Measurements from ENCODE around the gene PAPPA2.
"Not testable (repeated sequence)": the region's sequence is repeated elsewhere in the genome, so short reads cannot be mapped to it uniquely, and the experiment has no call there.

PAPPA2 gene

DNA sequence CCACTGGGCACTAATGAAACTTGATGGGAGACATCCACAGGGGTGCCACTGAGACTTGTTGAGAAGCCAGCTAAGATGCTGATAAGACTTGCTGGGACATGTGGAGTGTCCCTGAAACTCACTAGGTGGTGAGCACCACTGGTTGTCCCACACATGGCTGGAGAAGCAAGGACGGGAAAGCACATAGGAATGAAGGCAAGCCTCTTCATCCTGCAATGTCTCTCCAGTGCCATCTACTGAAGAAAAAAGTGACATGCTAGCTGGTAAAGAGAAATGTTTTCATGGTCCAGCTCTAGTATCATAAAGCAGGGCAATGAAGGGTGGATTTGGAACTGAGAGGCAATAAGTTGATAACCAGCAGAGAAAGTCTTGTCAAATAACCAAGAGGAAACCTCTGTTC is 283.0 kb downstream of the PAPPA2 start:
- Histone ChIP-seq H3K27ac (ENCODE audit: low read depth in 2 of 2, low read length in 2 of 2) (no peak overlapping the region), H3K27me3 (ENCODE audit: control insufficient read depth in 2 of 2, insufficient read depth in 2 of 2, low read length in 2 of 2) (no peaks in the 10 kb centered on the region), H3K9me3 (ENCODE audit: control insufficient read depth in 2 of 2, low read length in 2 of 2) (peaks cover 0 to 2% of the 10 kb centered on the region in 2 donors), H3K36me3 (ENCODE audit: control insufficient read depth in 2 of 2, insufficient read depth in 2 of 2, low read length in 2 of 2) (no peaks in the 10 kb centered on the region), H3K4me1 (ENCODE audit: control insufficient read depth in 2 of 2, insufficient read depth in 2 of 2, low read length in 2 of 2) (no peaks in the 10 kb centered on the region), H3K9ac (ENCODE audit: low read depth in 1 of 2, low read length in 2 of 2) (no peak overlapping the region), H3K4me3 (ENCODE audit: low read length in 2 of 2) (no peak overlapping the region)

- no peak overlapping the region for H3K9ac ChIP-seq (ENCODE audit: low read depth in 1 of 2, low read length in 2 of 2)
- H3K4me1 ChIP-seq (ENCODE audit: control insufficient read depth in 2 of 2, insufficient read depth in 2 of 2, low read length in 2 of 2): no peaks in the 10 kb centered on the region
- no peak overlapping the region for H3K27ac ChIP-seq (ENCODE audit: low read depth in 2 of 2, low read length in 2 of 2)
- H3K4me3 ChIP-seq (ENCODE audit: low read length in 2 of 2): no peak overlapping the region
- peaks cover 0 to 2% of the 10 kb centered on the region in 2 donors for H3K9me3 ChIP-seq (ENCODE audit: control insufficient read depth in 2 of 2, low read length in 2 of 2)
- no peaks in the 10 kb centered on the region for H3K36me3 ChIP-seq (ENCODE audit: control insufficient read depth in 2 of 2, insufficient read depth in 2 of 2, low read length in 2 of 2)
- H3K27me3 ChIP-seq (ENCODE audit: control insufficient read depth in 2 of 2, insufficient read depth in 2 of 2, low read length in 2 of 2): no peaks in the 10 kb centered on the region
Observed at GRCh38 chr1:176752505-176752904, 289.5 kb downstream of the PAPPA2 start.

DNA sequence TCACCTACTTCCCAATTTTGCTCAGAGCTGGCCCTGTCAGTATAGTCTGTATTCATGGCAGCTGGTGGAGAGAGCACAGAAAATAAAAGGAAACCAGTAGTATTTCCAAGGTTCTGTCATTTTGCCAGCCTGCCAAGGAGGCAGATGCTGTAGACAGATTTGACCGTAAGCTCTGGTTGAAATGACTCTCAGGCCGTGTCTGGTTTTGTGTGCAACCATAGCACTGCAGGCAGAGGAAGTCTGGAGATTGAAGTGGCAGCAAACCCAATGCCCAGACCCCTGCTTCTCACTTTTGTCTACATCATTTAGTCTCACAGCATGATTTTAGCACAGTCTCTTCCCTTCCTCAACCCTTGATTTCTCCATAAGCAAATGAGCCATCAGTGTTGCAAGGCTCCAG is 291.7 kb downstream of the PAPPA2 start:
- no peak overlapping the region for H3K9ac ChIP-seq (ENCODE audit: low read depth in 1 of 2, low read length in 2 of 2)
- H3K4me1 ChIP-seq (ENCODE audit: control insufficient read depth in 2 of 2, insufficient read depth in 2 of 2, low read length in 2 of 2): no peaks in the 10 kb centered on the region
- H3K27ac ChIP-seq (ENCODE audit: low read depth in 2 of 2, low read length in 2 of 2): no peak overlapping the region
- H3K36me3 ChIP-seq (ENCODE audit: control insufficient read depth in 2 of 2, insufficient read depth in 2 of 2, low read length in 2 of 2): no peaks in the 10 kb centered on the region
- no peaks in the 10 kb centered on the region for H3K9me3 ChIP-seq (ENCODE audit: control insufficient read depth in 2 of 2, low read length in 2 of 2)
- no peak overlapping the region for H3K4me3 ChIP-seq (ENCODE audit: low read length in 2 of 2)
- no peaks in the 10 kb centered on the region for H3K27me3 ChIP-seq (ENCODE audit: control insufficient read depth in 2 of 2, insufficient read depth in 2 of 2, low read length in 2 of 2)

DNA sequence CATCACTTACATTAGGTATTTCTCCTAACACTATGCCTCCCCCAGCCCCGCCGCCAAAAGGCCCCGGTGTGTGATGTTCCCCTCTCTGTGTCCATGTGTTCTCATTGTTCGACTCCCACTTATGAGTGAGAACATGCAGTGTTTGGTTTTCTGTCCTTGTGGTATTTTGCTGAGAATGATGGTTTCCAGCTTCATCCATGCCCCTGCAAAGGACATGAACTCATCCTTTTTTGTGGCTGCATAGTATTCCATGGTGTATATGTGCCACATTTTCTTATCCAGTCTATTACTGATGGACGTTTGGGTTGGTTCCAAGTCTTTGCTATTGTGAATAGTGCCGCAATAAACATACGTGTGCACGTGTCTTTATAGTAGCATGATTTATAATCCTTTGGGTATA is 293.8 kb downstream of the PAPPA2 start:
- not testable (repeated sequence) for H3K4me3 ChIP-seq (ENCODE audit: low read length in 2 of 2); H3K9ac ChIP-seq (ENCODE audit: low read depth in 1 of 2, low read length in 2 of 2); H3K4me1 ChIP-seq (ENCODE audit: control insufficient read depth in 2 of 2, insufficient read depth in 2 of 2, low read length in 2 of 2); H3K27ac ChIP-seq (ENCODE audit: low read depth in 2 of 2, low read length in 2 of 2); H3K27me3 ChIP-seq (ENCODE audit: control insufficient read depth in 2 of 2, insufficient read depth in 2 of 2, low read length in 2 of 2); H3K36me3 ChIP-seq (ENCODE audit: control insufficient read depth in 2 of 2, insufficient read depth in 2 of 2, low read length in 2 of 2); H3K9me3 ChIP-seq (ENCODE audit: control insufficient read depth in 2 of 2, low read length in 2 of 2)

DNA sequence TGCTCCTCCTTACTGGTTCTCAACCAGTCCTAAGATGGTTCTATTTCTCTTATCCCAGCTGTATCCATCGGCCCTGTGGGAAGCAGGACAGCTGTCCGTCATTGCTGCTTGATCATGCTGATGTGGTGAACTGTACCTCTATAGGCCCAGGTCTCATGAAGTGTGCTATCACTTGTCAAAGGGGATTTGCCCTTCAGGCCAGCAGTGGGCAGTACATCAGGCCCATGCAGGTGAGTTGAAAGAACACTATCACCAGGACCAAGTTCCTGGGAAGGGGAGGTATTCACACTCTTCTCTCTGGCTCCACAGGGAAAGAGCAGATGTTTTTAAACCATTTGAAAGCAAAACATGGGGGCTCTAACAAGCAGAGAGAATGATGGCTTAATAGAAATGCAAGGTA is 302.6 kb downstream of the PAPPA2 start:
- no peak overlapping the region for H3K27ac ChIP-seq (ENCODE audit: low read depth in 2 of 2, low read length in 2 of 2)
- no peaks in the 10 kb centered on the region for H3K36me3 ChIP-seq (ENCODE audit: control insufficient read depth in 2 of 2, insufficient read depth in 2 of 2, low read length in 2 of 2)
- no peak overlapping the region for H3K4me3 ChIP-seq (ENCODE audit: low read length in 2 of 2)
- H3K9me3 ChIP-seq (ENCODE audit: control insufficient read depth in 2 of 2, low read length in 2 of 2): no peaks in the 10 kb centered on the region
- no peaks in the 10 kb centered on the region for H3K4me1 ChIP-seq (ENCODE audit: control insufficient read depth in 2 of 2, insufficient read depth in 2 of 2, low read length in 2 of 2)
- no peak overlapping the region for H3K9ac ChIP-seq (ENCODE audit: low read depth in 1 of 2, low read length in 2 of 2)
- H3K27me3 ChIP-seq (ENCODE audit: control insufficient read depth in 2 of 2, insufficient read depth in 2 of 2, low read length in 2 of 2): no peaks in the 10 kb centered on the region

- Histone ChIP-seq H3K4me3 (ENCODE audit: low read length in 2 of 2) (no peak overlapping the region), H3K36me3 (ENCODE audit: control insufficient read depth in 2 of 2, insufficient read depth in 2 of 2, low read length in 2 of 2) (no peaks in the 10 kb centered on the region), H3K27ac (ENCODE audit: low read depth in 2 of 2, low read length in 2 of 2) (no peak overlapping the region), H3K4me1 (ENCODE audit: control insufficient read depth in 2 of 2, insufficient read depth in 2 of 2, low read length in 2 of 2) (no peaks in the 10 kb centered on the region), H3K27me3 (ENCODE audit: control insufficient read depth in 2 of 2, insufficient read depth in 2 of 2, low read length in 2 of 2) (no peaks in the 10 kb centered on the region), H3K9me3 (ENCODE audit: control insufficient read depth in 2 of 2, low read length in 2 of 2) (no peaks in the 10 kb centered on the region), H3K9ac (ENCODE audit: low read depth in 1 of 2, low read length in 2 of 2) (no peak overlapping the region)
Observed at GRCh38 chr1:176766779-176767178, 303.8 kb downstream of the PAPPA2 start.

- H3K9me3 ChIP-seq (ENCODE audit: control insufficient read depth in 2 of 2, low read length in 2 of 2): no peaks in the 10 kb centered on the region
- no peaks in the 10 kb centered on the region for H3K36me3 ChIP-seq (ENCODE audit: control insufficient read depth in 2 of 2, insufficient read depth in 2 of 2, low read length in 2 of 2)
- H3K4me1 ChIP-seq (ENCODE audit: control insufficient read depth in 2 of 2, insufficient read depth in 2 of 2, low read length in 2 of 2): no peaks in the 10 kb centered on the region
- H3K4me3 ChIP-seq (ENCODE audit: low read length in 2 of 2): no peak overlapping the region
- no peak overlapping the region for H3K9ac ChIP-seq (ENCODE audit: low read depth in 1 of 2, low read length in 2 of 2)
- H3K27me3 ChIP-seq (ENCODE audit: control insufficient read depth in 2 of 2, insufficient read depth in 2 of 2, low read length in 2 of 2): no peaks in the 10 kb centered on the region
- H3K27ac ChIP-seq (ENCODE audit: low read depth in 2 of 2, low read length in 2 of 2): no peak overlapping the region
Observed at GRCh38 chr1:176767714-176768136, 304.8 kb downstream of the PAPPA2 start.

DNA sequence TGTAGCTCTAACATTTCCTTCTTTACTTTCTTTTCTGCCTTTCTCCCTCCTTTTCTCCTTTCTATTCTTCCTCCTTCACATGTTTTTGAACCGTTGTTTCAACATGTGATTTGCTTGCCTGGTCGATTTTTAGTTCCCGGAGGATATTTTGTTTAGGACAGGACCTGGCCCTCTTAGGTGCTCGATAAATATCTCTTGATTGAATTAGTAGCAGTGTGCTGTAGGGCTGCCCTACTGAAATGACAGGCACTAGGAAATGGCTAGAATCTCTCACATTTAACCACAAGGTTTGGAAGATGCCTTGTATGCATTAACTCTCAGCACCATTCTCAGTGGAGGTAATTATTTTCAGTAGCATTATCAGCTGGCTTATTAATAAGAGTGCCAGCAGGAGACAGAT is 305.6 kb downstream of the PAPPA2 start:
- H3K27me3 ChIP-seq (ENCODE audit: control insufficient read depth in 2 of 2, insufficient read depth in 2 of 2, low read length in 2 of 2): no peaks in the 10 kb centered on the region
- H3K27ac ChIP-seq (ENCODE audit: low read depth in 2 of 2, low read length in 2 of 2): no peak overlapping the region
- no peaks in the 10 kb centered on the region for H3K4me1 ChIP-seq (ENCODE audit: control insufficient read depth in 2 of 2, insufficient read depth in 2 of 2, low read length in 2 of 2)
- H3K9me3 ChIP-seq (ENCODE audit: control insufficient read depth in 2 of 2, low read length in 2 of 2): no peaks in the 10 kb centered on the region
- H3K36me3 ChIP-seq (ENCODE audit: control insufficient read depth in 2 of 2, insufficient read depth in 2 of 2, low read length in 2 of 2): no peaks in the 10 kb centered on the region
- H3K4me3 ChIP-seq (ENCODE audit: low read length in 2 of 2): no peak overlapping the region
- H3K9ac ChIP-seq (ENCODE audit: low read depth in 1 of 2, low read length in 2 of 2): no peak overlapping the region

- H3K9ac ChIP-seq (ENCODE audit: low read depth in 1 of 2, low read length in 2 of 2): no peak overlapping the region
- H3K27ac ChIP-seq (ENCODE audit: low read depth in 2 of 2, low read length in 2 of 2): no peak overlapping the region
- H3K4me1 ChIP-seq (ENCODE audit: control insufficient read depth in 2 of 2, insufficient read depth in 2 of 2, low read length in 2 of 2): no peaks in the 10 kb centered on the region
- no peak overlapping the region for H3K4me3 ChIP-seq (ENCODE audit: low read length in 2 of 2)
- H3K27me3 ChIP-seq (ENCODE audit: control insufficient read depth in 2 of 2, insufficient read depth in 2 of 2, low read length in 2 of 2): no peaks in the 10 kb centered on the region
- no peaks in the 10 kb centered on the region for H3K36me3 ChIP-seq (ENCODE audit: control insufficient read depth in 2 of 2, insufficient read depth in 2 of 2, low read length in 2 of 2)
- no peaks in the 10 kb centered on the region for H3K9me3 ChIP-seq (ENCODE audit: control insufficient read depth in 2 of 2, low read length in 2 of 2)
Observed at GRCh38 chr1:176770066-176770465, 307.1 kb downstream of the PAPPA2 start.

DNA sequence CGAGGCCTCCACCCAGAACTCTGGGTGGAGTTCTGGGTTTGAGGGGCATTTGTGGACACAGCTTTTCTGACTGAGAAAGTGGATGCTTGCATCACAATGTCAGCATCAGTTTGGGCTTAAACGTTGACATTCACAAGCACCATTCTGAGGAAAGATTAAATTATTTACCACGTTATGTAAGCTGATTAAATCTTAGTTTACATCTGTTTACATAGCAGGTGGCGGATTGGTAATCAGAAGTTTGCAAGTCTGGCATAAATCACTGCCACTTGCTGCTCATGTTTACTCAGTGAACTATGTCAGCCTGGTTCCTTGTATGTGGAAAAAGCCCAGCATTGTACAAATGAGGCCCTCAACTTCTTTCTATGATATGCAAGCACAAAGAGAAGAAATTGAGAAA is 310.1 kb downstream of the PAPPA2 start:
- no peaks in the 10 kb centered on the region for H3K36me3 ChIP-seq (ENCODE audit: control insufficient read depth in 2 of 2, insufficient read depth in 2 of 2, low read length in 2 of 2)
- no peaks in the 10 kb centered on the region for H3K27me3 ChIP-seq (ENCODE audit: control insufficient read depth in 2 of 2, insufficient read depth in 2 of 2, low read length in 2 of 2)
- H3K4me1 ChIP-seq (ENCODE audit: control insufficient read depth in 2 of 2, insufficient read depth in 2 of 2, low read length in 2 of 2): no peaks in the 10 kb centered on the region
- H3K9ac ChIP-seq (ENCODE audit: low read depth in 1 of 2, low read length in 2 of 2): no peak overlapping the region
- no peaks in the 10 kb centered on the region for H3K9me3 ChIP-seq (ENCODE audit: control insufficient read depth in 2 of 2, low read length in 2 of 2)
- no peak overlapping the region for H3K4me3 ChIP-seq (ENCODE audit: low read length in 2 of 2)
- no peak overlapping the region for H3K27ac ChIP-seq (ENCODE audit: low read depth in 2 of 2, low read length in 2 of 2)

GRCh38 chr1:176774224-176774623 is 311.2 kb downstream of the PAPPA2 start:
- Histone ChIP-seq H3K4me1 (ENCODE audit: control insufficient read depth in 2 of 2, insufficient read depth in 2 of 2, low read length in 2 of 2) (no peaks in the 10 kb centered on the region), H3K4me3 (ENCODE audit: low read length in 2 of 2) (no peak overlapping the region), H3K27ac (ENCODE audit: low read depth in 2 of 2, low read length in 2 of 2) (no peak overlapping the region), H3K36me3 (ENCODE audit: control insufficient read depth in 2 of 2, insufficient read depth in 2 of 2, low read length in 2 of 2) (no peaks in the 10 kb centered on the region), H3K9ac (ENCODE audit: low read depth in 1 of 2, low read length in 2 of 2) (no peak overlapping the region), H3K27me3 (ENCODE audit: control insufficient read depth in 2 of 2, insufficient read depth in 2 of 2, low read length in 2 of 2) (no peaks in the 10 kb centered on the region), H3K9me3 (ENCODE audit: control insufficient read depth in 2 of 2, low read length in 2 of 2) (no peaks in the 10 kb centered on the region)
